IPS-NIHi7 (cell line): Measurements from ENCODE around the gene MBD5.

ENCODE experiments used
- DNase-seq: peaks from one replicate; pipeline ENCODE4 v3.0.0; 2012; ENCODE audit warnings: mixed read lengths; ENCODE audit errors: extremely low spot score

The MBD5 gene

DNA sequence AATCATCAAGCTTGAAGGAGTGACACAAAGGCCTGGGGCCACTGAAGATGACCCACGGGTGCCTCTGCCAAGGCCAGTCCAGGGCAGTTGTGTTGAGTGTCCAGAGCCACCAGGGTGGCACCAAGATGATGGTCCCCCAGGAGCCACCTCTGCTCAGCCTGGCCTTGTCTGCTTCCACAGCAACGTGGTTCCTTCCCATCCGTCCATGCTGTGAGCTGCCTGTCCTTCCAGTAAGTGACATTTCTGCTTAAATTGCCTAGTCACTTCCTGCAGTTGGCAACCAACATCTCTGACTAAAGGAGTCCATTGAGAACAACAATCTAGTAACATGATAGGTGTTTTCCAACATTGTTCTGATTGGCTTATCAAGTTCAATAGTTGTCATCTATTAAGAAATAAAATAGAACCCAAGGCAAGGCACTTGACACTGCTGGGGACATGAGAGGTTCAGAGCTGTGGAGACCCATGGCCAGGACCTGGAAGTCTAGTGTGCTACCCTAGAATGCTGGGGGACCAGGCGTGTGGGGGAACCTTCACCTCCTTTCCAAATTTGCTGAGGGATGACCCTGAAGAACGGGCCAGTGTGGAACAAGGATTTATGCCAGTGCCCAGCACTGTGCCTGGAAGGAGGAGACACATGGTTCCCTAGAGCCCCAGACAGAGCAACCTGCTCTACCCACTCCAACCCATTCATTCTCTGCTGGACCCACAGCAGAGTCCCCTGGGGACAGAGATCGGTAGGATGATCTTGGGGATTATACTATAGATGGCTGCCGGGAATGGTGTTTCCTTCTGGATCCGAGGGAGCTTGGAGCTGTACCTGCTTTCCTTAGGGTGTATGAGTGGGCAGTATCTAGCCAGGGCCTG is 524.7 kb downstream of the MBD5 start:
- DNase-seq: no peak

GRCh38 chr2:148546270-148546669 is 525.4 kb downstream of the MBD5 start:
- DNase-seq: no peak

DNA sequence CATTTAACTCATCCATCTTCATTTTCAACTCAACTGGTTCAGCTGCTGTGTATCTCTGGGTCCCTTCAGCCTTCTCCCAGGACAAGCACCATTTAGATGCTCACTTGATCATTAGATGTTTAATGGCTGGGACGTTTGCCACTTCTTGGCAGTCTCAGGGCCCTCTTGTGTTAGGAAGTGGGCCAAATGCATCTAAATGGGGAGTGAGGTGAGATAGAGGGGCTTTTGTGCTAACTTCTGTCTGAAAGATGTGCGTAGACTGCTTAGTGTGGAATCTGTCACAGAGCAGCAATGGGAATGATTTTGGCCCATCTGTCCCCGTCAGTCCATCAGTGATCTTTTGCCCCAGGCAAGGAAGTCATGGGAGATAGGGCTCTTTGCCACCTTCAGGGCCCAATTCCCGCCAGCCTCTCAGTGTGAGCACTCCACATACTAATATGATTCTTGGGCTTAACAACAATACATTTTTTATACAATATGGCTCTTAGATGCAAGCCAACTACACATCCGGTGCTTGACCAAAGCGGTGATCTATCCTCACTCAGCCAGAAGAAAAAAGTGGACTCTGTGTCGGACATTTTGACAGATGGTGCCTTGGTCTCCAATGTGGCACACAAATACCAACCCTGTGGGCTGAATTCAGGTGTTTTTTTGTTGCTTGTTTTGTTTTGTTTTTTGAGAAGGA is 528.0 kb downstream of the MBD5 start:
- no peak for DNase-seq

DNA sequence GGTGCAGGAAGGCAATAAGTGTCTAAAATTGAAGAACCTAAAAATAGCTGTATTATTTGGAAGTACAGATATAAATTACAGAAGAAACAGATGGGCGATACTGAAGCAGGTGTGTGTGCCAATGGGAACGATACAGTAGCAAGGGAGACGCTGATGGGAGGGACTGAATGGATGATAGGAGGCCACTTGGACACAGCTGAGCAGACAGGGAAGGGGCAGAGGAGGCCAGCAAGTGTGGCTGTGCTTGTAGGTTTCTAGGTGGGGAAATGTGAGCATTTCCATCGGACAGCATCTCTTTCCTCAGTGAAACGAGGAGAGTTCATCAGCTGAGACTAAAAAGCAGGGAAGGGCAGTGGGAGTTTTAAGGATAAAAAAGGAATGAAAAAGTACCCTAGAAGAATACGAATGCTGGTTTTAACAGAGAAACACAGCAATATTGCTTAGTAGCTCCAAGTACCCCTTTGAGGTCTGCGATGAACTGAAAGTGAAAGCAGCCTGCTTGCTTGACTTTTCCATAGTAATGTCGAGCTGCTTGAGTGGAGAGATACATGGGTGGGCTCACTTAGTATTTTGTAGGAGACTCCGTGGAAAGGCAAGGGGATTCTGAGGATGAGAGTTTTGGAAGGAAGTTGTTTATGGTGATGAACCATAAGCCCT is 531.9 kb downstream of the MBD5 start:
- no peak for DNase-seq

DNA sequence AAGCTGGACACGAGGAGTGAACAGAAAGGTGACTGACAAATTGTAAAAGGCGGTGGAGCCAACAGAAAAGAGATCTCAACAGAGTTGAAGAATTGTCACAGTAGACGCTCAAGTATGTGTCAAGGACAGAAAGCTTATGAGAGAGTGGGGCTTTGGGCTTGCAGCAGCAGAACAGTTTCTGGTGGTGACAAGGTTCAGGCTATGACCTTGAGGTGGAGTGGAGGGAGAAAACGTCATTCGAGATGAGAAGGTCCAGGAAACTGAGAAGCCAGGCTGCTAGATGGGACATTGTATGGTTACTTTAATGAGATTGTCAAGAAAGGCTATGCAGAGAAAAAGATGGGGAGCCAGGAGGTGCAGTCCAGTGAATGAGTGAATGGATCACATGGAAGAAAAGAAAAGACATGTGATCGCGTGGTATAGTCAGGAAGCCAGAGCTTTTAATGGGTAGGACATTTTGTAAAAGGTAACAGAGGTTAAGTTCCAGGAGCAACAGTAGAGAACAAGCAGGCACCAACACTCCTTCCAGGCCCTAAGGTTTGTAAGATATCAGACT is 532.5 kb downstream of the MBD5 start:
- DNase-seq: no peak

GRCh38 chr2:148554459-148555247 is 533.8 kb downstream of the MBD5 start:
- DNase-seq: peak; percentile 78

DNA sequence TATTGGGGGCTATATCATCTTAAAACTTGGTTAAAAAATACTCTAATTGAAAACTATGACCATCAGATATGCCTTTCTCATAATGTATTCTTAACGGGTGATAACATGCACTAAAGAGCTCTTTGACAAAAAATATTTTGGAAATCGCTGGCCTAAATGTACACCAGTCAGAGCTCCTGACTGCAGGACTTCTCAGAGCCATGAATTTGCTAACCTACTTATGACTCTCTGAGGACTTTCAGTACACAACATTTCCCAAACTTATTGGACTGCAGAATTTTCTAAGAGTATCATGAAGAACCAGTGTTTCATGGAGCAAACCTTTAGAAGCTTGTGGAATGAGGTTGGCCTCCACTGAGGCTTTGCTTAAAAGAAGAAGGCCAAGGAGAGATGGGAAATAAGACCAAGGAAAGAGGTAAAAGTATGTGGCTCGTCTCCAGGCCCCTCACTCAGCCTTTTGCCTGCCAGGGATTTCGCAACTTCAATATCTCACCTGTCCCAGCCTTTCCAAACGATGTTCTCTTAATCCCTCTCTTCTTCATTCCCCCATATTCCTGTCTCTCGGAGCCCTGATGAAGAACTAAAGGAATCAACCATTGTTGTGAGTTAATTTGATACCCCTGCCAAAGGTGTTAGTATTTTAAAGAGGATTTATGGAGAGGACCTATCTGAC is 534.9 kb downstream of the MBD5 start:
- DNase-seq: no peak

- no peak for DNase-seq
These were observed 537.0 kb downstream of the MBD5 start for GRCh38 chr2:148557844-148558436.

- DNase-seq: no peak
These were observed 539.6 kb downstream of the MBD5 start for GRCh38 chr2:148560496-148560895.

DNA sequence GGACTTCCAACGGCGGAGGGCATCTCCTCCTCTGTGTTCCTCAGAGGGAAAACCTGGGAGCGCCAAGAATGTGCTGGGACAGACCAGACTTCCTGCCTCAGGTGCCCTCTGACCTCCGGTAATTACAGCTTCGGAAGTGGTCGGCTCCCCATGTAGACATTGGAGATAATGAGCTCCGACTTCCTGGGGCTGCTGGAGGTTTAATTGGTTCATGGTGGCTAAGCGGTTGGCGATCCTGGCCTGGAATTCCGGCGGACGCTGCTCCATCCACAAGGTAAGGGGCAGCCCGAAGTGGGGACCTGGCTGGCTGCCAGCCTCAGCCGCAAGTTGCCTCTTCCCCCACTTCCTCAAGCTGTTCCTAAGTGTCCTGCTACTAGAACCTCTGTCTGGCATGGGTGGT is 540.5 kb downstream of the MBD5 start:
- no peak for DNase-seq

- DNase-seq: peak; percentile 40
These were observed 544.5 kb downstream of the MBD5 start for GRCh38 chr2:148565272-148565894.
